K562 (cell line): ENCODE data around the gene RING1. TPM values are rescaled to one million over a fixed set of nuclear protein-coding genes. Genes with fewer than 3 reads are reported as not detected.

ENCODE experiments used
- ATAC-seq: fragments of 200-7000 bp; cut with Tn5 transposase; 3 replicates; pipeline ENCODE4 v1.9.1; 2020; ENCODE audit warnings: moderate library complexity
- BruUV-seq: library from RNA; stranded (reverse); fragments of 400-500 nt; replicated peaks from 2 replicates; lab custom pipeline; 2021; lab: Mats Ljungman, UMichigan
- CTCF ChIA-PET: fragments of 300-600 bp; formaldehyde crosslinking; extraction: SDS; loops from one replicate; lab custom pipeline; 2021; ENCODE audit warnings: low intra/inter-chr PET ratio; lab: Yijun Ruan, JAX
- POLR2A ChIA-PET: fragments of 300-600, 350-650 bp; sonication (Branson Sonifier 250); formaldehyde crosslinking; extraction: SDS; loops from one replicate; lab custom pipeline; 2021; ENCODE audit warnings: antibody characterized with exemption, inconsistent platforms; lab: Yijun Ruan, JAX
- DNase-seq, 4 experiments: peaks; one replicate each; pipeline versions ENCODE4 v3.0.0 to v3.0.0-alpha.2; 2011 to 2018; ENCODE audit warnings: low spot score in 3 of 4, mixed read lengths in 3 of 4; ENCODE audit errors: extremely low read depth in 1 of 4
- FAIRE-seq: peaks from 2 replicates; lab custom pipeline; 2011; peaks lifted over from hg19 to GRCh38; lab: Jason Lieb, UNC
- H2AFZ ChIP-seq: 2 replicates; pipeline ENCODE4 v1.6.0; 2011; ENCODE audit warnings: low read depth, low read length, control low read depth, inconsistent platforms
- H3K27ac ChIP-seq: fragments of 200-600 bp; 3 replicates; pipeline ENCODE4 v1.8.0; 2011; ENCODE audit warnings: low read depth, mild to moderate bottlenecking, control low read depth, inconsistent platforms, low read length, moderate library complexity, mixed read lengths; ENCODE audit errors: extremely low read depth
- H3K27me3 ChIP-seq, 2 experiments: fragments of 300-600 bp in 1 of 2; 2 replicates in 1 of 2; 3 replicates in 1 of 2; pipeline versions ENCODE4 v1.6.0 to v1.8.0; 2011; ENCODE audit warnings: inconsistent platforms in 2 of 2, low read length in 2 of 2, mild to moderate bottlenecking in 1 of 2, mixed read lengths in 1 of 2, moderate library complexity in 1 of 2; ENCODE audit not compliant: control insufficient read depth in 2 of 2, insufficient read depth in 2 of 2
- H3K36me3 ChIP-seq: fragments of 300-600 bp; 3 replicates; pipeline ENCODE4 v1.8.0; 2011; ENCODE audit warnings: mild to moderate bottlenecking, low read length, inconsistent platforms; ENCODE audit not compliant: control insufficient read depth, insufficient read depth
- H3K4me1 ChIP-seq, 2 experiments: fragments of 200-600 bp in 1 of 2; replicated peaks in 1 of 2; 2 replicates in 1 of 2; 3 replicates in 1 of 2; pipeline versions ENCODE4 v1.5.1 to v1.8.0; 2011; ENCODE audit warnings: inconsistent platforms in 2 of 2, low read length in 2 of 2, mild to moderate bottlenecking in 1 of 2, mixed read lengths in 1 of 2, moderate library complexity in 1 of 2; ENCODE audit not compliant: control insufficient read depth in 2 of 2, insufficient read depth in 2 of 2
- H3K4me2 ChIP-seq: 2 replicates; pipeline ENCODE4 v1.6.1; 2011; ENCODE audit warnings: low read length, control low read depth, inconsistent platforms, mixed read lengths; ENCODE audit not compliant: insufficient read depth
- H3K4me3 ChIP-seq: fragments of 200-600 bp; sonication (generic), shearing (Covaris generic); 2 replicates; pipeline ENCODE4 v1.5.1; 2016; ENCODE audit warnings: control low read depth, inconsistent platforms
- H3K79me2 ChIP-seq: fragments of 200-600 bp; 3 replicates; pipeline ENCODE4 v1.8.0; 2011; ENCODE audit warnings: low read length, inconsistent platforms; ENCODE audit not compliant: control insufficient read depth, insufficient read depth
- H3K9ac ChIP-seq, 2 experiments: 2 replicates each; pipeline versions ENCODE4 v1.6.0 to v1.6.1; 2011; ENCODE audit warnings: low read depth in 2 of 2, low read length in 2 of 2, control low read depth in 1 of 2, inconsistent platforms in 1 of 2, mild to moderate bottlenecking in 1 of 2, mixed read lengths in 1 of 2; ENCODE audit not compliant: insufficient read depth in 1 of 2
- H3K9me1 ChIP-seq: one replicate; pipeline ENCODE4 v1.6.0; 2011; ENCODE audit warnings: inconsistent platforms, mild to moderate bottlenecking, low read length, moderate library complexity; ENCODE audit not compliant: control insufficient read depth, insufficient read depth
- H3K9me3 ChIP-seq: replicated peaks from 2 replicates; pipeline ENCODE4 v1.5.1; 2011; ENCODE audit warnings: low read depth, low read length, inconsistent platforms; ENCODE audit not compliant: control insufficient read depth, insufficient read depth
- H4K20me1 ChIP-seq: replicated peaks from 2 replicates; pipeline ENCODE4 v1.6.1; 2011; ENCODE audit warnings: low read length, inconsistent platforms, mixed read lengths; ENCODE audit not compliant: control insufficient read depth, insufficient read depth
- ARID4B ChIP-seq: sonication (generic); formaldehyde crosslinking; IDR thresholded peaks from 2 replicates; pipeline ENCODE4 v1.8.0; 2022; ENCODE audit warnings: mild to moderate bottlenecking, missing genetic modification reagents
- CBFA2T3 ChIP-seq: fragments of 450-650 bp; IDR thresholded peaks from 2 replicates; pipeline ENCODE4 v1.6.1; 2017
- CREB1 ChIP-seq, 2 experiments: sonication (generic) in 1 of 2; formaldehyde crosslinking in 1 of 2; IDR thresholded peaks; 2 replicates each; pipeline versions ENCODE4 v1.6.1 to v1.8.0; 2012 to 2022; ENCODE audit warnings: inconsistent platforms in 1 of 2, mild to moderate bottlenecking in 1 of 2, missing genetic modification reagents in 1 of 2, moderate library complexity in 1 of 2
- ELF1 ChIP-seq: fragments of 200-800 bp; sonication (Bioruptor generic); IDR thresholded peaks from 2 replicates; pipeline ENCODE4 v1.6.1; 2016; ENCODE audit warnings: missing genetic modification characterization, missing compliant biosample characterization
- ETV6 ChIP-seq, 3 experiments: fragments of 150-350 bp in 1 of 3; sonication (generic) in 1 of 3; formaldehyde crosslinking in 1 of 3; IDR thresholded peaks; 2 replicates each; pipeline versions ENCODE4 v1.6.1 to v1.8.0; 2014 to 2022; ENCODE audit warnings: borderline replicate concordance in 2 of 3, low read depth in 2 of 3, antibody characterized with exemption in 1 of 3, low read length in 1 of 3, mild to moderate bottlenecking in 1 of 3, missing genetic modification reagents in 1 of 3
- ID3 ChIP-seq, 2 experiments: fragments of 250-450 bp in 1 of 2; fragments of 450-650 bp in 1 of 2; sonication (Bioruptor Pico) in 1 of 2; IDR thresholded peaks; 2 replicates each; pipeline versions ENCODE4 v1.6.1 to v1.8.0; 2016 to 2021; ENCODE audit warnings: mild to moderate bottlenecking in 2 of 2, moderate library complexity in 2 of 2, missing compliant biosample characterization in 1 of 2, missing genetic modification characterization in 1 of 2
- NELFE ChIP-seq: IDR thresholded peaks from 2 replicates; pipeline ENCODE4 v1.6.1; 2011; ENCODE audit warnings: mild to moderate bottlenecking; ENCODE audit not compliant: insufficient read depth, insufficient read length
- PCBP2 ChIP-seq: fragments of 200-400 bp; formaldehyde crosslinking; IDR thresholded peaks from 2 replicates; pipeline ENCODE4 v1.6.1; 2018; ENCODE audit warnings: low read length, low read depth, mild to moderate bottlenecking, moderate library complexity; ENCODE audit not compliant: poor library complexity, severe bottlenecking
- PHF20 ChIP-seq: fragments of 450-650 bp; IDR thresholded peaks from 2 replicates; pipeline ENCODE4 v1.6.1; 2018; ENCODE audit not compliant: partially characterized antibody
- RNF2 ChIP-seq: sonication (generic); IDR thresholded peaks from 2 replicates; pipeline ENCODE4 v1.6.1; 2016
- ZNF134 ChIP-seq: fragments of 250-450 bp; sonication (Bioruptor Pico); conservative IDR thresholded peaks from 2 replicates; pipeline ENCODE4 v1.4.0; 2020
- ZNF311 ChIP-seq: fragments of 250-450 bp; sonication (Bioruptor Pico); IDR thresholded peaks from 2 replicates; pipeline ENCODE4 v1.4.0; 2020; ENCODE audit warnings: mild to moderate bottlenecking, moderate library complexity
- ZNF639 ChIP-seq, 2 experiments: fragments of 200-800 bp in 1 of 2; sonication (Bioruptor generic) in 1 of 2; sonication (generic) in 1 of 2; formaldehyde crosslinking in 1 of 2; IDR thresholded peaks in 1 of 2; conservative IDR thresholded peaks in 1 of 2; 2 replicates each; pipeline versions ENCODE4 v1.5.0 to v1.6.1; 2016 to 2020; ENCODE audit warnings: missing compliant biosample characterization in 1 of 2, missing genetic modification characterization in 1 of 2, missing genetic modification reagents in 1 of 2
- WGBS: fragments of 100-300 bp; shearing (Covaris generic); methylation state at CpG from one replicate; pipeline ENCODE4 v1.1.6; 2016; ENCODE audit warnings: low coverage, mixed read lengths; ENCODE audit not compliant: insufficient coverage; ENCODE audit errors: missing lambda C conversion rate; 5-methylcytosine and 5-hydroxymethylcytosine counted together
- in situ Hi-C: fragments of 300-500 bp; cut with MboI; formaldehyde crosslinking; loops from 4 replicates; pipeline ENCODE4 v1.15.0; 2018; ENCODE audit warnings: inconsistent platforms, mixed read lengths
- intact Hi-C: fragments of 100-400 bp; cut with micrococcal nuclease; formaldehyde crosslinking; loops from 2 replicates; pipeline ENCODE4 v1.14.2; 2022
- polyA plus RNA-seq, 8 experiments: library from polyadenylated mRNA; depleted of rRNA in 4 of 8; stranded (reverse) in 5 of 8; unstranded in 3 of 8; fragments of >200 nt; fragmentation: Nextera tagmentation in 2 of 8; fragmentation: Illumina TruSeq in 1 of 8; extraction: Ambion mirVana in 2 of 8; extraction: Trizol in 1 of 8; gene quantifications; 2 replicates each; pipeline versions ENCODE4 v1.2.1 to v1.2.3, GENCODE V29; 2011 to 2014; ENCODE audit warnings: inconsistent platforms in 1 of 8, missing spikeins in 1 of 8
- total RNA-seq, 7 experiments: library from RNA; depleted of rRNA in 6 of 7; stranded (reverse); fragments of >200 nt in 6 of 7; fragmentation: Illumina TruSeq in 2 of 7; extraction: Trizol in 2 of 7; gene quantifications; 2 replicates each; pipeline versions ENCODE4 v1.2.1 to v1.2.3, GENCODE V29; 2011 to 2021; ENCODE audit warnings: low replicate concordance in 1 of 7

Gene RING1
- total and polyA plus RNA-seq, 9 of the 15 experiments (the other 6 are each of a cell fraction or from before 2014, with no cell fraction given): 4.2 to 59.1 (median 36.9) TPM

GRCh38 chr6:33183071-33183683 lies 25.1 kb upstream of the RING1 start:
- peak; percentile 75 for FAIRE-seq
- WGBS: 65% methylated on average over 5 of the region's 5 CpGs
- 0 out of 2 replicates have a peak overlapping the region, but pooled peaks have one; percentile 0 for H3K4me2 ChIP-seq
- peak; percentile 79 for TF ChIP-seq PHF20
- TF ChIP-seq PCBP2: no peak
- no peak for TF ChIP-seq CREB1 (IDR thresholded peaks at IDR 0.05)
- TF ChIP-seq CREB1 (CRISPR knock-in tag; IDR thresholded peaks at IDR 0.05): no peak
- TF ChIP-seq NELFE: no peak
- TF ChIP-seq RNF2: no peak
- TF ChIP-seq ZNF639 (CRISPR knock-in tag; conservative IDR thresholded peaks at IDR 0.05 in 1 of 2, IDR thresholded peaks at IDR 0.05 in 1 of 2): peak in 1 of 2 experiments; percentile 24; a peak in 1 of 4 replicates
- TF ChIP-seq ZNF311: 0 out of 2 replicates have a peak, but pooled peaks have one; percentile 33
- TF ChIP-seq CBFA2T3: no peak
- 0 out of 4 replicates have a peak, but pooled peaks of 1 of the 2 experiments have one; percentile 34 for TF ChIP-seq ETV6 (IDR thresholded peaks at IDR 0.05; ENCODE audit: borderline replicate concordance in 1 of 2, low read depth in 2 of 2, low read length in 1 of 2)
- TF ChIP-seq ETV6 (CRISPR knock-in tag; IDR thresholded peaks at IDR 0.05; ENCODE audit: borderline replicate concordance): no peak
- peak; percentile 62; the same call in 1 of the 2 replicates for TF ChIP-seq ZNF134
- TF ChIP-seq ELF1: peak; percentile 85
- TF ChIP-seq ARID4B: 0 out of 2 replicates have a peak, but pooled peaks have one; percentile 27
- no peak for TF ChIP-seq ID3 (CRISPR knock-in tag; IDR thresholded peaks at IDR 0.05)
- peak; percentile 38; the same call in 1 of the 2 replicates for TF ChIP-seq ID3 (tag; IDR thresholded peaks at IDR 0.05)

More at GRCh38 chr6:33183071-33183683, 25.1 kb upstream of the RING1 start:
- Histone ChIP-seq H3K4me3 (no peak overlapping the region), H3K4me1 (peaks cover 0 to 4% of the 10 kb centered on the region in 2 experiments; a peak in 1 of 5 replicates), H3K36me3 (no peaks in the 10 kb centered on the region), H4K20me1 (no peaks in the 10 kb centered on the region), H2AFZ (peak overlapping the region; percentile 87), H3K9me3 (peaks cover 13% of the 10 kb centered on the region), H3K27ac (no peak overlapping the region; the same call in 2 of the 3 replicates), H3K79me2 (no peaks in the 10 kb centered on the region), H3K27me3 (peaks cover 10 to 13% of the 10 kb centered on the region in 2 experiments; a peak in 3 of 5 replicates), H3K9ac (no peak overlapping the region), H3K9me1 (no peaks in the 10 kb centered on the region)
- DNase-seq (no peak), ATAC-seq (0 out of 3 replicates have a peak, but pooled peaks have one; percentile 43)
- CTCF ChIA-PET: no interaction called here
- in situ Hi-C loops: no loop called here
- BruUV-seq: no TSS peak
- intact Hi-C loops: no loop called here
- POLR2A ChIA-PET: interaction anchor here (0.7 to 1.1 kb wide), 2 partner anchors 11 to 15 kb away, joined by 4 read pairs; no protein-coding TSS in a partner anchor
